Smooth muscle cell of the umbilical artery (primary cell): ENCODE measurements around the gene ADRB1. TPM values are rescaled to one million over a fixed set of nuclear protein-coding genes. Genes with fewer than 3 reads are reported as not detected.

Experiments used
- total RNA-seq: library from RNA; depleted of rRNA; stranded (reverse); fragments of >200 nt; gene quantifications from 2 replicates; pipeline ENCODE4 v1.2.3, GENCODE V29; 2014

The ADRB1 gene
- total RNA-seq, result not detected in 2 replicates

GRCh38 chr10:114043532-114044246 lies at the start of gene ADRB1:
Gene ADRB1 (plus strand): TSS chr10:114043866. CDS start chr10:114044133, 267 bp downstream.

Other genes starting within 250 kb of the ADRB1 start
- 4.2 and 6.3 TPM in 2 replicates for gene DCLRE1A, start 189.8 kb upstream of the ADRB1 start, total RNA-seq
- gene NHLRC2, start 189.2 kb upstream of the ADRB1 start, total RNA-seq, result 12.8 and 17.4 TPM in 2 replicates
- 16.9 and 22.4 TPM in 2 replicates for gene CCDC186, start 130.3 kb downstream of the ADRB1 start, total RNA-seq
- gene TDRD1, start 135.5 kb downstream of the ADRB1 start, total RNA-seq, result 0.05 TPM in 1 of 2 replicates, not detected in the other
- not detected in 2 replicates for gene VWA2, start 195.4 kb downstream of the ADRB1 start, total RNA-seq